Esophagus squamous epithelium (tissue), 5 donors: ENCODE data around the gene CAMTA1. TPM values are rescaled to one million over a fixed set of nuclear protein-coding genes. Genes with fewer than 3 reads are reported as not detected.

ENCODE experiments used
- DNase-seq: peaks from one replicate; lab custom pipeline; 2025; lab: John Stamatoyannopoulos, UW
- H3K27ac ChIP-seq, 4 donors: fragments of 200-600 bp; sonication (generic); one replicate each; pipeline ENCODE4 v1.5.1; 2016 to 2019; ENCODE audit warnings: mild to moderate bottlenecking in 1 of 4
- H3K27me3 ChIP-seq, 4 donors: fragments of 200-600 bp; sonication (generic); 1 replicate in 3 of 4; 2 replicates in 1 of 4; pipeline versions ENCODE4 v1.5.1 to v1.6.0; 2017 to 2021; ENCODE audit warnings: antibody characterized with exemption in 1 of 4
- H3K36me3 ChIP-seq, 3 donors: fragments of 200-600 bp; sonication (generic); one replicate each; pipeline ENCODE4 v1.5.1; 2016 to 2019
- H3K4me1 ChIP-seq, 3 donors: fragments of 200-600 bp; sonication (generic); one replicate each; pipeline ENCODE4 v1.5.1; 2017 to 2019
- H3K4me3 ChIP-seq, 4 donors: fragments of 200-600 bp; sonication (generic); 1 replicate in 3 of 4; 2 replicates in 1 of 4; pipeline ENCODE4 v1.5.1; 2016 to 2019; ENCODE audit warnings: mild to moderate bottlenecking in 2 of 4, moderate library complexity in 1 of 4
- H3K9me3 ChIP-seq, 3 donors: fragments of 200-600 bp; sonication (generic); one replicate each; pipeline ENCODE4 v1.5.1; 2016 to 2019
- POLR2A ChIP-seq, 4 donors: fragments of 450-650 bp; IDR thresholded peaks; one replicate each; pipeline ENCODE4 v1.6.1; 2017; ENCODE audit warnings: antibody characterized with exemption in 4 of 4, mild to moderate bottlenecking in 4 of 4, moderate library complexity in 3 of 4
- WGBS, 2 donors: methylation state at CpG; one replicate each; pipeline ENCODE4 v1.1.5; 2018; 5-methylcytosine and 5-hydroxymethylcytosine counted together
- intact Hi-C: fragments of 100-400 bp; cut with DNase I; formaldehyde crosslinking; loops from one replicate; pipeline ENCODE4 v1.15.0; 2022
- total RNA-seq, 4 donors: library from RNA; depleted of rRNA; stranded (reverse); fragments of >200 nt; gene quantifications; one replicate each; pipeline ENCODE4 v1.1.0, GENCODE V29; 2016
- TF ChIP-seq, protein P1 (sequence below), 6 experiments: fragments of 450-650 bp in 4 of 6; fragments of 200-600 bp in 2 of 6; sonication (generic) in 2 of 6; IDR thresholded peaks; one replicate each; pipeline ENCODE4 v1.5.1; 2016 to 2019; ENCODE audit warnings: antibody characterized with exemption in 6 of 6, mild to moderate bottlenecking in 4 of 6, moderate library complexity in 4 of 6
- donor health status: DM: yes; HTN: yes; CAD: no.

Gene CAMTA1
- total RNA-seq, 4 donors from 2014 or later = 31.3 to 77.4 (median 45.9) TPM

DNA sequence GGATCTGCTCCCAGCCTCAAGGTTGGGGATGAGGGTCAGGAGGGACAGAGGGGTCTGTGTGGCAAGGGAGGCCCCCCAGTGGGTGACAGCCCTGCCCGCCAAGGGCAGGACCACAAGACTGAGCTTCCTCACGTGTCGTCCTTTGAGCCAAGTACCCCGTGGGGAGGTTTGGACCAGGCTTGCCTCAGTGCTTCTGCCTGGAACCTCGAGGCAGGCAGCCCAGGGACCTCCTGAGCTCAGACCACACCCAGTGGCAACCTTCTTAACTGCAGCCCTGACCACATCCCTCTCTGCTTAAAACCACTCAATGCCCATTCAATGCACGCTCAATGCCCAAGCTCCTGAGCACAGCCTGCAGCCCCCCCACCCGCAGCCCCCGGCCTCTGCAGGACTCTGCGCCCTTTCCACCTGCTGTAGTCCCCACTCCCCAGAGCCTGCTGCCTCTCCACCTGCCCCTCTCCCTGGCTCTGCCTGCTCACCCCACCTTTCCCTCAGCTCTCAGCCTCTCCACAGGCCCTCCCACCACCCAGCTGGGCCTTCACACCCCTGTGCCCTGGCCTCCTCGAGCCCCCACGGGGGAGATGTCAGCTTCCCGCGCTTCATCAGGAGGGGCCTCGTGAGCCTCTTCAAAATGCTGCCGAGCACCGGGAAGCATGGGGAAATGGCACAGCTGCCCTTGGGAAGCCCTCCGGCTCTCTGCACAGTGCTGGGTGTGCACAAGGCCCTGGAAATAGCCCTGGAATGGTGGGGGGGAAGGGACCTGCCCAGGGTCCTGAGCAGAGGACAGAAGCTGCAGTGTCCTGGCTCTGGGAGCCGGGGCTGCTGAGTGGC is 856.5 kb downstream of the CAMTA1 start:
- Histone ChIP-seq H3K4me3 (no peak overlapping the region), H3K27ac (no peak overlapping the region), H3K36me3 (no peaks in the 10 kb centered on the region), H3K4me1 (peaks cover 0 to 8% (median 3%) of the 10 kb centered on the region in 3 donors), H3K9me3 (no peaks in the 10 kb centered on the region), H3K27me3 (peaks cover 0 to 22% (median 0%) of the 10 kb centered on the region in 4 donors)
- intact Hi-C loops = loop anchor here (10.0 kb wide), 1 partner anchor 597 kb away; no protein-coding TSS in a partner anchor
- DNase-seq = no peak
- TF ChIP-seq, protein P1, sequence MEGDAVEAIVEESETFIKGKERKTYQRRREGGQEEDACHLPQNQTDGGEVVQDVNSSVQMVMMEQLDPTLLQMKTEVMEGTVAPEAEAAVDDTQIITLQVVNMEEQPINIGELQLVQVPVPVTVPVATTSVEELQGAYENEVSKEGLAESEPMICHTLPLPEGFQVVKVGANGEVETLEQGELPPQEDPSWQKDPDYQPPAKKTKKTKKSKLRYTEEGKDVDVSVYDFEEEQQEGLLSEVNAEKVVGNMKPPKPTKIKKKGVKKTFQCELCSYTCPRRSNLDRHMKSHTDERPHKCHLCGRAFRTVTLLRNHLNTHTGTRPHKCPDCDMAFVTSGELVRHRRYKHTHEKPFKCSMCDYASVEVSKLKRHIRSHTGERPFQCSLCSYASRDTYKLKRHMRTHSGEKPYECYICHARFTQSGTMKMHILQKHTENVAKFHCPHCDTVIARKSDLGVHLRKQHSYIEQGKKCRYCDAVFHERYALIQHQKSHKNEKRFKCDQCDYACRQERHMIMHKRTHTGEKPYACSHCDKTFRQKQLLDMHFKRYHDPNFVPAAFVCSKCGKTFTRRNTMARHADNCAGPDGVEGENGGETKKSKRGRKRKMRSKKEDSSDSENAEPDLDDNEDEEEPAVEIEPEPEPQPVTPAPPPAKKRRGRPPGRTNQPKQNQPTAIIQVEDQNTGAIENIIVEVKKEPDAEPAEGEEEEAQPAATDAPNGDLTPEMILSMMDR (IDR thresholded peaks at IDR 0.05) = no peak
- TF ChIP-seq POLR2A (IDR thresholded peaks at IDR 0.05) = no peak
- 56 to 66% methylated on average over 9 of the region's 18 CpGs for WGBS, 2 donors

DNA sequence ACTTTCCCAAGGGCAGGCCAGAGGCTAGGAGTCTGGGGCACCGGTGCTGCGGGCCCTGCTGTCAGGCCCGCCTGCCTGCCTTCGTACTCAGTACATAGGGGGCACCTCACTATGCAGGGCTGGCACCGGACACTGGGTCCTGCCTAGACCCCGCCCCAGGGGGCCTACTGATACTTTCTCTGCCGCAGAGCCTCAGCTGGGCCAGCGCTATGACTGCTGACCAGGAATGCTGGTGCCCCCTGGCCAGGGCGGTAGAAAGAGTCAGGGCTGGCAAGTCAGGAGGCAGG is 857.1 kb downstream of the CAMTA1 start:
- H3K27me3 ChIP-seq = peaks cover 0 to 25% (median 0%) of the 10 kb centered on the region in 4 donors
- H3K36me3 ChIP-seq = no peaks in the 10 kb centered on the region
- H3K9me3 ChIP-seq = no peaks in the 10 kb centered on the region
- TF ChIP-seq POLR2A (IDR thresholded peaks at IDR 0.05) = no peak
- TF ChIP-seq, protein P1 (IDR thresholded peaks at IDR 0.05) = no peak
- intact Hi-C loops = loop anchor here (10.0 kb wide), 1 partner anchor 598 kb away; no protein-coding TSS in a partner anchor
- H3K27ac ChIP-seq = no peak overlapping the region
- H3K4me3 ChIP-seq = no peak overlapping the region
- no peak for DNase-seq
- 80% methylated on average over 1 of the region's 9 CpGs; no CpG with 5 or more reads in 1 of the 2 donors for WGBS, 2 donors
- peaks cover 0 to 14% (median 3%) of the 10 kb centered on the region in 3 donors for H3K4me1 ChIP-seq

DNA sequence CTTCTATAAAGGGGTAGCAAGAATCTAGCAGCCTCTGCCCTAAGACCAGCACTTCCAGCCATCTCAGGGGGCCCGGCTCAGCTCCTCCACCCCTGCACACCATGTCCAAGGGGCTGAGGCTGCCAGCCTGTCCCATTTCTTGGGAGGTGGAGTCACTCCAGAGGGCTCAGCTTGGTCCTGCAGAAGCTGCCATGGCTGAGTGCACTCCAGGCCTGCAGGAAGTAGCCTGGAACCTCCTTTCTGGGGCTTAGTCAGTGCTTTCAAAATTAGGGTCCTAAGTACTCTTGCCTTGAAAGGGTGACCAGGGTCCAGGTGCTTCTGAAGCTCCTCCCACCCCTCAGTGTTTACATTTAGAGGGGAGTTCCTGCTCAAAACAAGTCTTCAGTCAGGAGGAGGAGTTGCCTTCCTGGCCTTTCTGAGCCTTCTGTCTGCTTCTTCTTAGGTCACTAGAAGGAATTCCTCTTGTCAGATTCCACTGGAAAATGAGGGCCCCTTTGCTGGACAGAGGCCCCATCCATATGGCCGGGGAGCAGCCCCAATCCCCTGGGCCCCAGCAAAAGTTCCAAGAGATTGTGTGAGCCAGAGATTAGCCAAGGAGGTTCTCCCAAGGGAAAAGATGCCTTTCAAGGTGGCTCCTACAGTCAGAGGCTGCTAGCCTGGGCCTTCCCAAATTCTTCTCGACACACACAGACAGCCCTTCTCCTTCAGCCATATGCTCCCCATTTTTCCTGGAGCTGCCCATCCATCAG is 857.7 kb downstream of the CAMTA1 start:
- TF ChIP-seq, protein P1 (IDR thresholded peaks at IDR 0.05) = no peak
- TF ChIP-seq POLR2A (IDR thresholded peaks at IDR 0.05) = no peak
- no peak for DNase-seq
- H3K27ac ChIP-seq = no peak overlapping the region
- H3K4me3 ChIP-seq = no peak overlapping the region
- peaks cover 0 to 31% (median 0%) of the 10 kb centered on the region in 4 donors for H3K27me3 ChIP-seq
- no peaks in the 10 kb centered on the region for H3K9me3 ChIP-seq
- no peaks in the 10 kb centered on the region for H3K36me3 ChIP-seq
- intact Hi-C loops = loop anchor here (10.0 kb wide), 1 partner anchor 598 kb away; no protein-coding TSS in a partner anchor
- H3K4me1 ChIP-seq = peaks cover 0 to 20% (median 3%) of the 10 kb centered on the region in 3 donors
- WGBS, 2 donors = 57 to 75% methylated on average over 2 of the region's 3 CpGs

DNA sequence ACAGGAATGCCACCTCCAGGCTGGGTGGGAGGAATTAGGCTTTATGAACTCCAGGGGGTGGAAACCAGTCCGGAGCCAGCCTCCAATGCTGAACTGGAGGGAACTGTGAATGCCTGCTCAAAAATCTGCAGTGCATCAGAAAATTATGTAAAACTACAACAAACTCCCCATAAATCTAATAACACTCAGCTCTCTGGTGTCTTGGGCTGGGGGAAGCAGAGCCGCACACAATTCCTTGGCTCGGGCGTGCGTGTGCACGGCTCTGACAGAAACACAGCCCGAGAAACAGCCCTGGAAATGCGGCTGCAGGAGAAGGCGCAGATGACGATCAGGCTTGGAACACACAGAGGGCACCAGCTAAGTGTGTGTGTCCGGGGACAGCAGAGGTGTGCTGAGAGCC is 858.3 kb downstream of the CAMTA1 start:
- peaks cover 0 to 25% (median 3%) of the 10 kb centered on the region in 3 donors for H3K4me1 ChIP-seq
- WGBS, 2 donors = 71 to 75% methylated on average over 6 to 8 of the region's 11 CpGs
- H3K36me3 ChIP-seq = no peaks in the 10 kb centered on the region
- DNase-seq = no peak
- no peaks in the 10 kb centered on the region for H3K9me3 ChIP-seq
- intact Hi-C loops = loop anchor here (10.0 kb wide), 1 partner anchor 599 kb away; no protein-coding TSS in a partner anchor
- H3K27me3 ChIP-seq = peaks cover 0 to 35% (median 0%) of the 10 kb centered on the region in 4 donors
- H3K4me3 ChIP-seq = no peak overlapping the region
- H3K27ac ChIP-seq = no peak overlapping the region
- TF ChIP-seq POLR2A (IDR thresholded peaks at IDR 0.05) = no peak
- TF ChIP-seq, protein P1 (IDR thresholded peaks at IDR 0.05) = no peak
